WTC11 (cell line): ENCODE measurements around the gene RBMS1.

Source experiments
- CREB1 ChIP-seq: sonication (generic); formaldehyde crosslinking; IDR thresholded peaks from 2 replicates; pipeline ENCODE4 v1.8.0; 2023; ENCODE audit warnings: mild to moderate bottlenecking, missing genetic modification reagents
- E2F1 ChIP-seq: sonication (generic); formaldehyde crosslinking; IDR thresholded peaks from 2 replicates; pipeline ENCODE4 v1.8.0; 2022; ENCODE audit warnings: mild to moderate bottlenecking, missing genetic modification reagents
- IRF1 ChIP-seq: sonication (generic); formaldehyde crosslinking; IDR thresholded peaks from 2 replicates; pipeline ENCODE4 v1.8.0; 2023; ENCODE audit warnings: missing genetic modification reagents
- JUN ChIP-seq: sonication (generic); formaldehyde crosslinking; IDR thresholded peaks from 2 replicates; pipeline ENCODE4 v1.8.0; 2023; ENCODE audit warnings: mild to moderate bottlenecking, missing genetic modification reagents
- SP1 ChIP-seq: sonication (generic); formaldehyde crosslinking; conservative IDR thresholded peaks from 2 replicates; pipeline ENCODE4 v1.8.1; 2022; ENCODE audit warnings: missing genetic modification reagents
- TF ChIP-seq, protein P1 (sequence below): fragments of 200-600 bp; IDR thresholded peaks from 2 replicates; pipeline ENCODE4 v1.8.0; 2022; ENCODE audit warnings: antibody characterized with exemption
- TF ChIP-seq, protein P2 (sequence below): sonication (generic); formaldehyde crosslinking; IDR thresholded peaks from 2 replicates; pipeline ENCODE4 v1.8.1; 2023; ENCODE audit warnings: mild to moderate bottlenecking, missing genetic modification reagents, moderate library complexity
- TF ChIP-seq, protein P3 (sequence below): sonication (generic); formaldehyde crosslinking; IDR thresholded peaks from 2 replicates; pipeline ENCODE4 v1.8.1; 2023; ENCODE audit warnings: mild to moderate bottlenecking, moderate library complexity, missing genetic modification reagents

DNA sequence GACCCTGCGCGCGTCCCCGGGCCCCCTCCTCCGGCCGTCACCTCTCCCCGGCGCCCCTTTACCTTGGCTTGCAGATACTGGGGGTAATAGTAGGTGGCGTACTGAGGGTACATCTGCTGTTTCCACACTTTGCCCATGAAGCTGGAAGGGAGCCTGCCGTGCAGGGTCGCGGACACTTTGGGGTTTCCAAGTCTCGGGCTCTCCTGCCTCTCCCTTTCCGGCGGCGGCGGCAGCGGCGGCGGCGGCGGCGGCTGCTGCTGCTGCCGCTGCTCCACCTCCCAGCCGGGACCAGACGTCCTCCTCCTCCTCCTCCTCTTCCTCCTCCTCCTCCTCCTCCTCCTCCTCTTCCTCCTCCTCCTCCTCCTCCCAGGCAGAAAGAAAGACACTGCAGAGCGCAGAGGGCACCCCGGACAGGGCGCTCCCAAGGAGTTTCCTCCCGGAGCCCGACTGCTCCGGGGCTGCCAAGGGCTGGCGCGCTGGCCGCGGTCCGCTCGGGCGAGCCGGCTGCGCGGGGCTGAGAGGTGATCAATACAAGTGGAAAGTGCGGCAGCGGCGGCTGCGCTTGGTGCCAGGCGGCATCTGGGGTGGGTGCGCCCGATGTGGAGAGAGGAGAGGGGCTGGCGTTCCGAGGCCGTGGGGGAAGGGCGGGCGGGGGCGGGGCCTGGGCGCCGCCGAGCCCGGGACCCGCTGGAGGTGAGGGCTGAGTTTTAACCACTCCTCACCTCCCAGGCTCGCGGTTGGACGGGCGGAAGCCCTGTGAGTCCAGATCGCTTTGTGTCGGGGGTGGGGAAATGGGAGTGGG lies at the start of gene RBMS1:
- TF ChIP-seq, protein P1, sequence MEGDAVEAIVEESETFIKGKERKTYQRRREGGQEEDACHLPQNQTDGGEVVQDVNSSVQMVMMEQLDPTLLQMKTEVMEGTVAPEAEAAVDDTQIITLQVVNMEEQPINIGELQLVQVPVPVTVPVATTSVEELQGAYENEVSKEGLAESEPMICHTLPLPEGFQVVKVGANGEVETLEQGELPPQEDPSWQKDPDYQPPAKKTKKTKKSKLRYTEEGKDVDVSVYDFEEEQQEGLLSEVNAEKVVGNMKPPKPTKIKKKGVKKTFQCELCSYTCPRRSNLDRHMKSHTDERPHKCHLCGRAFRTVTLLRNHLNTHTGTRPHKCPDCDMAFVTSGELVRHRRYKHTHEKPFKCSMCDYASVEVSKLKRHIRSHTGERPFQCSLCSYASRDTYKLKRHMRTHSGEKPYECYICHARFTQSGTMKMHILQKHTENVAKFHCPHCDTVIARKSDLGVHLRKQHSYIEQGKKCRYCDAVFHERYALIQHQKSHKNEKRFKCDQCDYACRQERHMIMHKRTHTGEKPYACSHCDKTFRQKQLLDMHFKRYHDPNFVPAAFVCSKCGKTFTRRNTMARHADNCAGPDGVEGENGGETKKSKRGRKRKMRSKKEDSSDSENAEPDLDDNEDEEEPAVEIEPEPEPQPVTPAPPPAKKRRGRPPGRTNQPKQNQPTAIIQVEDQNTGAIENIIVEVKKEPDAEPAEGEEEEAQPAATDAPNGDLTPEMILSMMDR: no peak
- TF ChIP-seq, protein P2, sequence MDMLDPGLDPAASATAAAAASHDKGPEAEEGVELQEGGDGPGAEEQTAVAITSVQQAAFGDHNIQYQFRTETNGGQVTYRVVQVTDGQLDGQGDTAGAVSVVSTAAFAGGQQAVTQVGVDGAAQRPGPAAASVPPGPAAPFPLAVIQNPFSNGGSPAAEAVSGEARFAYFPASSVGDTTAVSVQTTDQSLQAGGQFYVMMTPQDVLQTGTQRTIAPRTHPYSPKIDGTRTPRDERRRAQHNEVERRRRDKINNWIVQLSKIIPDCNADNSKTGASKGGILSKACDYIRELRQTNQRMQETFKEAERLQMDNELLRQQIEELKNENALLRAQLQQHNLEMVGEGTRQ (CRISPR knock-in tag): 0 out of 2 replicates have a peak, but pooled peaks have one; percentile 14
- TF ChIP-seq IRF1 (CRISPR knock-in tag) (no peak), E2F1 (CRISPR knock-in tag) (no peak), JUN (CRISPR knock-in tag) (no peak), SP1 (CRISPR knock-in tag) (peak; percentile 45; the same call in 1 of the 2 replicates), CREB1 (CRISPR knock-in tag) (no peak)
- TF ChIP-seq, protein P3, sequence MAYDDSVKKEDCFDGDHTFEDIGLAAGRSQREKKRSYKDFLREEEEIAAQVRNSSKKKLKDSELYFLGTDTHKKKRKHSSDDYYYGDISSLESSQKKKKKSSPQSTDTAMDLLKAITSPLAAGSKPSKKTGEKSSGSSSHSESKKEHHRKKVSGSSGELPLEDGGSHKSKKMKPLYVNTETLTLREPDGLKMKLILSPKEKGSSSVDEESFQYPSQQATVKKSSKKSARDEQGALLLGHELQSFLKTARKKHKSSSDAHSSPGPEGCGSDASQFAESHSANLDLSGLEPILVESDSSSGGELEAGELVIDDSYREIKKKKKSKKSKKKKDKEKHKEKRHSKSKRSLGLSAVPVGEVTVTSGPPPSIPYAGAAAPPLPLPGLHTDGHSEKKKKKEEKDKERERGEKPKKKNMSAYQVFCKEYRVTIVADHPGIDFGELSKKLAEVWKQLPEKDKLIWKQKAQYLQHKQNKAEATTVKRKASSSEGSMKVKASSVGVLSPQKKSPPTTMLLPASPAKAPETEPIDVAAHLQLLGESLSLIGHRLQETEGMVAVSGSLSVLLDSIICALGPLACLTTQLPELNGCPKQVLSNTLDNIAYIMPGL (CRISPR knock-in tag): peak; percentile 53
